ENCODE measurements around the gene DNM1. TPM values are rescaled to one million over a fixed set of nuclear protein-coding genes. Genes with fewer than 3 reads are reported as not detected.

The DNM1 gene
- 0.98 and 2.0 TPM in 2 replicates for total RNA-seq (2022)
- percentile 26 among the genes with signal in this experiment for Bru-seq, nascent RNA
- BruChase-seq, experiment 1, labeled RNA remaining after a 6-hour chase, result percentile 30 among the genes with signal in this experiment
- percentile 25 among the genes with signal in this experiment for BruChase-seq, experiment 2, labeled RNA remaining after a 2-hour chase
- long read RNA-seq, partial matches to known transcripts, result 0 of 4 reads
- long read RNA-seq, other reads (novel, unspliced or antisense), result 3 of 4 reads

DNA sequence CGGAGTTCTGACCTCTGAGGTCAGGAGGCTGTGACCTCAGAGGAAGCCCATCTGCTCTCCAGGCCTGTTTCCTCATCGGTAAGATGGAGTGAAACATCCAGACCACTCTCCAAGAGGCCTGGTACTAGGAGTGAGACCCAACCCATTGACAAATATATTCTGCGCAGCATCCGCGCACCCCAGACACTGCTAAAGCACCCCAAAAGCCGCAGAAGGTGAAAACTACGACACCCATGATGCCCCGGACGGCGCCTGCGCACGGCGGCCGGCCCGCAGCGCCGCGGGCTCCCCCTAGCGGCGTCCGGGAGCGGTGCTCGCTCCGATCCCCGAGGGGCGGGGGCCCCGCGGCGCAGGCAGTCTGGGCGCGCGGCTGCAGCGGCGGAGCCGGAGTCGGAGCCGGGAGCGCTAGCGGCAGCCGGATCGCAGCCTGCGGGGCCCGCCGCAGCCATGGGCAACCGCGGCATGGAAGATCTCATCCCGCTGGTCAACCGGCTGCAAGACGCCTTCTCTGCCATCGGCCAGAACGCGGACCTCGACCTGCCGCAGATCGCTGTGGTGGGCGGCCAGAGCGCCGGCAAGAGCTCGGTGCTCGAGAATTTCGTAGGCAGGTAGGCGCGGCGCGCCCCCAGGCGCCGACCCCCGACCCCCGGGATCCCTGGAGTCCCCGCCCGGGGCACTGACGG is at the start of gene DNM1:
TSS of gene DNM1 (plus strand) at position 356 of the 683 bp plus-strand sequence. CDS start at position 448, 92 bp downstream.
- intact Hi-C loops (cut with micrococcal nuclease), result no loop called here
- DNase-seq (ENCODE audit: unreplicated experiment), result peak; percentile 41

DNA sequence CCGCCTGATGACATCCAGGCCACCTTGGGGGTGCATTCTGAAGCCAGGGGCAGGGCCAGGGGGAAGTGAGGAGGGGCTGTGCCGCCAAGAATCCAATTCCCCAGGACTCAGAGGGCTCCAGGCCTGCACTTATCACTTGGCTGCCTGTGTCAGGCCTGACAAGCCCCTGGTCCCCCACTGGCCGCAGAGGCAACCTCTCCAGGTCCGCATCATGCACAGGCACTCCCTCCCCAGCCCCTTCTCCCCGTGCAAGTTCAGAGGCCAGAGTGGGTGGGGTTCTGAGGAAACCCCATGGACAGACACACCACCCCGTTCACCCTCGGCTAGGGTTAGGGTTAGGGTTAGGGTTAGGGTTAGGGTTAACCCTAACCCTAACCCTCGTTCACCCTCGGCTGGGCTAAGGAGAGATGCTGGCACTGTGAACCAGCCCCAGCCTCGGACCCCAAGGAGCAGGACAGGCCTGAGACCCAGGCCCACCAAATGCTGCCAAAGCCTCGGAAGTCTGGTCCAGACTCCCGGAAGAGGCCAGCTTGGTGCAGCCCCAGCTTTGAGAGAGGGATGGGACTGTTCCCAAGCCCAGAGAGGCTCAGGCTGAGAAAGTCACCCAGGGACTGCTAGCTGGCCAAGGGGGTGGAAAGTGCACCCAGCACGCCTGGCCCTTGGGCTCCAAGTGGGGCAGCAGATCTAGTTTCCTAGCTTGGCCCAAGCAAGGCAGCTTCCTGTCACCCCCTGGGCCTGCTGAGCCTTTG is 49.1 kb upstream of the DNM1 start:
- intact Hi-C loops (cut with micrococcal nuclease), result no loop called here
- TF ChIP-seq, protein P1, sequence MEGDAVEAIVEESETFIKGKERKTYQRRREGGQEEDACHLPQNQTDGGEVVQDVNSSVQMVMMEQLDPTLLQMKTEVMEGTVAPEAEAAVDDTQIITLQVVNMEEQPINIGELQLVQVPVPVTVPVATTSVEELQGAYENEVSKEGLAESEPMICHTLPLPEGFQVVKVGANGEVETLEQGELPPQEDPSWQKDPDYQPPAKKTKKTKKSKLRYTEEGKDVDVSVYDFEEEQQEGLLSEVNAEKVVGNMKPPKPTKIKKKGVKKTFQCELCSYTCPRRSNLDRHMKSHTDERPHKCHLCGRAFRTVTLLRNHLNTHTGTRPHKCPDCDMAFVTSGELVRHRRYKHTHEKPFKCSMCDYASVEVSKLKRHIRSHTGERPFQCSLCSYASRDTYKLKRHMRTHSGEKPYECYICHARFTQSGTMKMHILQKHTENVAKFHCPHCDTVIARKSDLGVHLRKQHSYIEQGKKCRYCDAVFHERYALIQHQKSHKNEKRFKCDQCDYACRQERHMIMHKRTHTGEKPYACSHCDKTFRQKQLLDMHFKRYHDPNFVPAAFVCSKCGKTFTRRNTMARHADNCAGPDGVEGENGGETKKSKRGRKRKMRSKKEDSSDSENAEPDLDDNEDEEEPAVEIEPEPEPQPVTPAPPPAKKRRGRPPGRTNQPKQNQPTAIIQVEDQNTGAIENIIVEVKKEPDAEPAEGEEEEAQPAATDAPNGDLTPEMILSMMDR (IDR thresholded peaks at IDR 0.05; ENCODE audit: unreplicated experiment), result no peak
- H3K4me1 Mint-ChIP-seq (ENCODE audit: insufficient read depth, unreplicated experiment), result peaks cover 22% of the 10 kb centered on the region
- H3K27me3 Mint-ChIP-seq (ENCODE audit: insufficient read depth, unreplicated experiment), result no peaks in the 10 kb centered on the region
- H3K36me3 Mint-ChIP-seq (ENCODE audit: insufficient read depth, unreplicated experiment), result no peaks in the 10 kb centered on the region
- no peak overlapping the region for H3K27ac Mint-ChIP-seq (ENCODE audit: low read depth, unreplicated experiment)
- no TSS peak for BruUV-seq (replicated peaks)
- no peak for DNase-seq (ENCODE audit: unreplicated experiment)
- H3K9me3 Mint-ChIP-seq (ENCODE audit: unreplicated experiment), result no peaks in the 10 kb centered on the region
- ChIA-PET POLR2A (no interaction called here), CTCF (interaction anchor here (0.8 kb wide), 1 partner anchor 250 kb away, joined by 3 read pairs; no protein-coding TSS in a partner anchor)
- no peak overlapping the region for H3K4me3 Mint-ChIP-seq (ENCODE audit: unreplicated experiment)

More for the DNA sequence above, at the start of gene DNM1:
- Mint-ChIP-seq H3K27me3 (ENCODE audit: insufficient read depth, unreplicated experiment) (peaks cover 23% of the 10 kb centered on the region), H3K27ac (ENCODE audit: low read depth, unreplicated experiment) (no peak within 1 kb of the TSS), H3K4me1 (ENCODE audit: insufficient read depth, unreplicated experiment) (no peaks in the 10 kb centered on the region), H3K9me3 (ENCODE audit: unreplicated experiment) (no peaks in the 10 kb centered on the region), H3K36me3 (ENCODE audit: insufficient read depth, unreplicated experiment) (no peaks in the 10 kb centered on the region), H3K4me3 (ENCODE audit: unreplicated experiment) (peak within 1 kb of the TSS; percentile 35)
- no TSS peak for BruUV-seq (replicated peaks)
- CTCF ChIA-PET, result interaction anchor here (0.7 to 1.0 kb wide), 2 partner anchors 19 to 538 kb away, joined by 3 to 4 read pairs; no protein-coding TSS in a partner anchor
- POLR2A ChIA-PET, result no interaction called here
- TF ChIP-seq, protein P1 (IDR thresholded peaks at IDR 0.05; ENCODE audit: unreplicated experiment), result peak; percentile 86

DNA sequence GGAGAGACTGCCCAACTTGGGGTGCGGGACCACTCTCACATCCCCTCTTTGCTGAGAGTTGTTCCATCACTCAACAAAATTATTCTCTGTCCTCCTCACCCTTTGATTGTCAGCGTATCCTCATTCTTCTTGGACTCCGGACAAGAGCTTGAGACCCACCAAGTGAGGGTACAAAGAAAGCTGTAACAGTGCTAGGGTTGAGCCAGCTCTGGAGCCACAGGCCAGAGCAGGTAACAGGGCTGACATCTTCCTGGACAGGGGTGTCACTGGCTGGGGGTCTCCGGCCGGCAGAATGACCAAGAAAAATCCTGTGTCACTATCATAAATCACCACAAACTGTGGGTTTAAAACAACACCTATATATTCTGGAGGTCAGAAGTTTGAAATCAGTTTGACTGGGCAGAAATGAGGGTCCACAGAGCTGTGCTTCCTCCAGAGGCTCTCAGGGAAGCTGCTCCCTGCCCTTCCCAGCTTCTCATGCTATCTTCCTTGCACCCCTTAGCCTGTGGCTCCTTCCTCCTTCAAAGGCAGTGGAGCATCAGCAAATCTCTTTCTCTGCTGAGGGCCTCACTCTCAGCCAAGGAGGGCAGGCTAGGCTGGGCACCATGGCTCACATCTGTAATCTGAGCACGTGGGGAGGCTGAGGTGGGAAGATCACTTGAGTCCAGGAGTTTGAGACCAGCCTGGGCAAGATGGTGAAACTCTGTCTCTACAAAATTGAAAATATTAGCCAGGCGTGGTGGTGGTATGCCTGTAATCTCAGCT is 47.3 kb upstream of the DNM1 start:
- Mint-ChIP-seq H3K36me3 (ENCODE audit: insufficient read depth, unreplicated experiment) (no peaks in the 10 kb centered on the region), H3K9me3 (ENCODE audit: unreplicated experiment) (no peaks in the 10 kb centered on the region), H3K4me3 (ENCODE audit: unreplicated experiment) (no peak overlapping the region), H3K4me1 (ENCODE audit: insufficient read depth, unreplicated experiment) (peaks cover 9% of the 10 kb centered on the region), H3K27me3 (ENCODE audit: insufficient read depth, unreplicated experiment) (no peaks in the 10 kb centered on the region), H3K27ac (ENCODE audit: low read depth, unreplicated experiment) (no peak overlapping the region)
- DNase-seq (ENCODE audit: unreplicated experiment), result no peak
- TF ChIP-seq, protein P1 (IDR thresholded peaks at IDR 0.05; ENCODE audit: unreplicated experiment), result no peak
- BruUV-seq (replicated peaks), result no TSS peak
- intact Hi-C loops (cut with micrococcal nuclease), result no loop called here
- POLR2A ChIA-PET, result no interaction called here
- CTCF ChIA-PET, result interaction anchor here (0.5 to 0.6 kb wide), 4 partner anchors 13 to 725 kb away, joined by 3 to 4 read pairs (median 4); partner anchors contain the start of gene CIZ1
